SK-N-SH treated with all-trans-retinoic acid at 6 μM for 48 hours (cell line): ENCODE results near the gene PLAU.
"Not testable (repeated sequence)": the region's sequence is repeated elsewhere in the genome, so short reads cannot be mapped to it uniquely, and the experiment has no call there.

ENCODE experiments used
- CSRNP3 ChIP-seq: fragments of 250-450 bp; sonication (Bioruptor Pico); IDR thresholded peaks from 2 replicates; pipeline ENCODE4 v1.5.1; 2021; ENCODE audit warnings: mild to moderate bottlenecking, moderate library complexity
- GLIS3 ChIP-seq: fragments of 250-450 bp; sonication (Bioruptor Pico); IDR thresholded peaks from 2 replicates; pipeline ENCODE4 v1.5.0; 2020; ENCODE audit warnings: mild to moderate bottlenecking, moderate library complexity
- OSR1 ChIP-seq: fragments of 250-450 bp; sonication (Bioruptor Pico); IDR thresholded peaks from 2 replicates; pipeline ENCODE4 v1.8.0; 2022; ENCODE audit warnings: moderate library complexity, mild to moderate bottlenecking, inconsistent platforms
- TCF4 ChIP-seq: fragments of 250-450 bp; sonication (Bioruptor Pico); IDR thresholded peaks from 2 replicates; pipeline ENCODE4 v1.8.0; 2021; ENCODE audit warnings: mild to moderate bottlenecking, moderate library complexity, borderline replicate concordance
- TOX ChIP-seq: fragments of 250-450 bp; sonication (Bioruptor Pico); IDR thresholded peaks from 2 replicates; pipeline ENCODE4 v1.8.0; 2021; ENCODE audit warnings: mild to moderate bottlenecking, moderate library complexity, borderline replicate concordance
- ZC3H10 ChIP-seq: fragments of 250-450 bp; sonication (Bioruptor Pico); IDR thresholded peaks from 2 replicates; pipeline ENCODE4 v1.5.1; 2021; ENCODE audit warnings: mild to moderate bottlenecking, moderate library complexity
- ZFP30 ChIP-seq: fragments of 450-650 bp; formaldehyde crosslinking; IDR thresholded peaks from 2 replicates; pipeline ENCODE4 v1.5.0; 2022; ENCODE audit warnings: mild to moderate bottlenecking, moderate library complexity
- ZNF565 ChIP-seq: fragments of 450-650 bp; formaldehyde crosslinking; conservative IDR thresholded peaks from 2 replicates; pipeline ENCODE4 v1.5.0; 2020; ENCODE audit warnings: low read depth, mild to moderate bottlenecking, moderate library complexity
- TF ChIP-seq, protein P1 (sequence below): fragments of 250-450 bp; sonication (Bioruptor Pico); IDR thresholded peaks from 2 replicates; pipeline ENCODE4 v1.5.1; 2020; ENCODE audit warnings: low read depth, mild to moderate bottlenecking, moderate library complexity
- TF ChIP-seq, protein P2 (sequence below): fragments of 250-450 bp; sonication (Bioruptor Pico); IDR thresholded peaks from 2 replicates; pipeline ENCODE4 v1.8.0; 2020; ENCODE audit warnings: mild to moderate bottlenecking, moderate library complexity, borderline replicate concordance

GRCh38 chr10:73890830-73891229, 20.1 kb upstream of the PLAU start:
- TF ChIP-seq, protein P1, sequence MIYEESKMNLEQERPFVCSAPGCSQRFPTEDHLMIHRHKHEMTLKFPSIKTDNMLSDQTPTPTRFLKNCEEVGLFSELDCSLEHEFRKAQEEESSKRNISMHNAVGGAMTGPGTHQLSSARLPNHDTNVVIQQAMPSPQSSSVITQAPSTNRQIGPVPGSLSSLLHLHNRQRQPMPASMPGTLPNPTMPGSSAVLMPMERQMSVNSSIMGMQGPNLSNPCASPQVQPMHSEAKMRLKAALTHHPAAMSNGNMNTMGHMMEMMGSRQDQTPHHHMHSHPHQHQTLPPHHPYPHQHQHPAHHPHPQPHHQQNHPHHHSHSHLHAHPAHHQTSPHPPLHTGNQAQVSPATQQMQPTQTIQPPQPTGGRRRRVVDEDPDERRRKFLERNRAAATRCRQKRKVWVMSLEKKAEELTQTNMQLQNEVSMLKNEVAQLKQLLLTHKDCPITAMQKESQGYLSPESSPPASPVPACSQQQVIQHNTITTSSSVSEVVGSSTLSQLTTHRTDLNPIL (CRISPR knock-in tag): not testable (repeated sequence)
- TF ChIP-seq TCF4 (CRISPR knock-in tag); CSRNP3 (CRISPR knock-in tag); ZC3H10 (CRISPR knock-in tag); TOX; GLIS3 (CRISPR knock-in tag); ZFP30 (CRISPR knock-in tag); OSR1 (CRISPR knock-in tag); ZNF565 (CRISPR knock-in tag): not testable (repeated sequence)
- TF ChIP-seq, protein P2, sequence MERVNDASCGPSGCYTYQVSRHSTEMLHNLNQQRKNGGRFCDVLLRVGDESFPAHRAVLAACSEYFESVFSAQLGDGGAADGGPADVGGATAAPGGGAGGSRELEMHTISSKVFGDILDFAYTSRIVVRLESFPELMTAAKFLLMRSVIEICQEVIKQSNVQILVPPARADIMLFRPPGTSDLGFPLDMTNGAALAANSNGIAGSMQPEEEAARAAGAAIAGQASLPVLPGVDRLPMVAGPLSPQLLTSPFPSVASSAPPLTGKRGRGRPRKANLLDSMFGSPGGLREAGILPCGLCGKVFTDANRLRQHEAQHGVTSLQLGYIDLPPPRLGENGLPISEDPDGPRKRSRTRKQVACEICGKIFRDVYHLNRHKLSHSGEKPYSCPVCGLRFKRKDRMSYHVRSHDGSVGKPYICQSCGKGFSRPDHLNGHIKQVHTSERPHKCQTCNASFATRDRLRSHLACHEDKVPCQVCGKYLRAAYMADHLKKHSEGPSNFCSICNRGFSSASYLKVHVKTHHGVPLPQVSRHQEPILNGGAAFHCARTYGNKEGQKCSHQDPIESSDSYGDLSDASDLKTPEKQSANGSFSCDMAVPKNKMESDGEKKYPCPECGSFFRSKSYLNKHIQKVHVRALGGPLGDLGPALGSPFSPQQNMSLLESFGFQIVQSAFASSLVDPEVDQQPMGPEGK (CRISPR knock-in tag): not testable (repeated sequence)
